ENCODE results near the gene NXPH2. TPM values are rescaled to one million over a fixed set of nuclear protein-coding genes. Genes with fewer than 3 reads are reported as not detected.

NXPH2 gene
- total and polyA plus RNA-seq, 2 donors (not counting 3 experiments of a cell fraction or from before 2014, with no cell fraction given): not detected

- dilution Hi-C loops (cut with MboI; ENCODE audit: extremely low pct_ligation_motif_present, low sequenced_read_pairs): no loop called here
- CTCF ChIA-PET: no interaction called here
- no peak overlapping the region for H3K9ac ChIP-seq (replicated peaks; ENCODE audit: extremely low read depth, insufficient read depth, low read length)
Measured at GRCh38 chr2:138780446-138780880, 273 bp upstream of the NXPH2 start.

More at GRCh38 chr2:138780446-138780880, 273 bp upstream of the NXPH2 start:
- H3K9me3 ChIP-seq (replicated peaks; ENCODE audit: control insufficient read depth, insufficient read depth, low read length): no peaks in the 10 kb centered on the region
- H3K36me3 ChIP-seq (ENCODE audit: control insufficient read depth in 2 of 2, extremely low read depth in 1 of 2, insufficient read depth in 2 of 2, low read length in 2 of 2): no peaks in the 10 kb centered on the region
- no peak for TF ChIP-seq POLR2AphosphoS5 (IDR thresholded peaks at IDR 0.05; ENCODE audit: insufficient read depth, low read depth, low read length)
- TF ChIP-seq MAX (IDR thresholded peaks at IDR 0.05; ENCODE audit: insufficient read depth, insufficient read length): no peak
- TF ChIP-seq CTCF (IDR thresholded peaks at IDR 0.05; ENCODE audit: extremely low read depth in 1 of 2, insufficient read depth in 1 of 2, low read depth in 1 of 2, low read length in 2 of 2): no peak
- no peak for TF ChIP-seq MYC (IDR thresholded peaks at IDR 0.05; ENCODE audit: low read depth, low read length)
- TF ChIP-seq FOS (IDR thresholded peaks at IDR 0.05; ENCODE audit: borderline replicate concordance, insufficient read depth, low read length): no peak
- TF ChIP-seq JUN (IDR thresholded peaks at IDR 0.05; ENCODE audit: borderline replicate concordance, insufficient read depth, insufficient read length, low read depth): no peak
- no peak for TF ChIP-seq GATA2 (IDR thresholded peaks at IDR 0.05; ENCODE audit: insufficient read depth, insufficient read length, low read depth, low read length)
- TF ChIP-seq EZH2 (IDR thresholded peaks at IDR 0.05; ENCODE audit: borderline replicate concordance, low read depth, low read length, severe bottlenecking): no peak
- POLR2A ChIA-PET: no interaction called here
- H3K4me3 ChIP-seq (replicated peaks in 1 of 3; ENCODE audit: insufficient read depth in 1 of 3, low read depth in 1 of 3, low read length in 3 of 3): no peak overlapping the region
- H4K20me1 ChIP-seq (replicated peaks; ENCODE audit: control insufficient read depth, extremely low read depth, insufficient read depth, low read length): no peaks in the 10 kb centered on the region
- FAIRE-seq (no peak), DNase-seq (ENCODE audit: low read depth, low spot score) (no peak)
- H3K27me3 ChIP-seq (ENCODE audit: control insufficient read depth in 2 of 2, insufficient read depth in 2 of 2, low read length in 2 of 2): peaks cover 38 to 48% of the 10 kb centered on the region in 2 experiments
- H3K4me2 ChIP-seq (ENCODE audit: insufficient read depth, low read length): no peak overlapping the region
- H3K79me2 ChIP-seq (ENCODE audit: control insufficient read depth, insufficient read depth, low read length): no peaks in the 10 kb centered on the region
- no peak overlapping the region for H2AFZ ChIP-seq (ENCODE audit: low read depth, low read length)
- intact Hi-C loops (cut with micrococcal nuclease): loop anchor here (10.0 kb wide), 1 partner anchor 276 kb away; the partner anchor contains the start of gene SPOPL
- H3K4me1 ChIP-seq (ENCODE audit: control insufficient read depth, extremely low read depth, insufficient read depth, low read length): no peaks in the 10 kb centered on the region
- BruUV-seq (replicated peaks): no TSS peak
- H3K27ac ChIP-seq (ENCODE audit: insufficient read depth, low read depth, low read length): no peak overlapping the region
- H3K9me1 ChIP-seq (replicated peaks; ENCODE audit: control insufficient read depth, extremely low read depth, insufficient read depth, low read length): no peaks in the 10 kb centered on the region

Data from endothelial cell of umbilical vein (primary cell).